Omental fat pad (tissue), 4 donors: ENCODE data around the gene IRAK4. TPM values are rescaled to one million over a fixed set of nuclear protein-coding genes. Genes with fewer than 3 reads are reported as not detected.

Experiments
- ATAC-seq: fragments of 150-250 bp; one replicate; pipeline ENCODE4 v1.9.1; 2016; ENCODE audit warnings: mild to moderate bottlenecking, moderate library complexity; ENCODE audit not compliant: low FRiP score
- DNase-seq: peaks from one replicate; pipeline ENCODE4 v3.0.0-alpha.2; 2019; ENCODE audit warnings: low spot score
- CTCF ChIP-seq, 3 donors: fragments of 450-650 bp; IDR thresholded peaks; one replicate each; pipeline ENCODE4 v1.5.1; 2016 to 2017; ENCODE audit warnings: antibody characterized with exemption in 3 of 3, mild to moderate bottlenecking in 3 of 3, moderate library complexity in 2 of 3
- total RNA-seq, 4 donors: library from RNA; depleted of rRNA; stranded (reverse); fragments of >200 nt; gene quantifications; one replicate each; pipeline ENCODE4 v1.1.0, GENCODE V29; 2016

IRAK4 gene
- total RNA-seq, 4 donors from 2014 or later: 17.9 to 41.9 (median 23.9) TPM

DNA sequence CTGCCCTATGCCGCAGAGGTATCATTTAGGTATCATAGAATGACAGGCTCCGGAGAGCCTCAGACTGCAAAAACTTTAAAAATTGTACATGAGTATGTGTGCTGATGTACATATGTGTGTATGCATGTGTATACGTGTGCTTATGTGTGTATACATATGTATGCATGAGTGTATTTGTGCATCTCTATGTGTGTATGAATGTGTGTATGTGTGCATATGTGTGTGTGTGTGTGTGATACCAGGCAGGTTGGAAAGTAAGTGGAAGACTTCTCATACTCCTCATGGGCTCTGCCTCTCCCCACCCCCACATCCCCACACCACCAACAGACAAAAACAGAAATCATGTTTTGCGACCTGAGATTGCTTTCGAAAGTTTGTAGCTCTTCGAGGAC lies 76.5 kb downstream of the IRAK4 start:
- TF ChIP-seq CTCF (IDR thresholded peaks at IDR 0.05): no peak
- peak; percentile 13 for ATAC-seq

GRCh38 chr12:43835656-43836474 lies 77.1 kb downstream of the IRAK4 start, which contains the start of gene TMEM117:
Gene TMEM117 (plus strand): TSS chr12:43836081.
- TF ChIP-seq CTCF (IDR thresholded peaks at IDR 0.05): no peak
- ATAC-seq (peak; percentile 82), DNase-seq (no peak)

More for the DNA sequence above, 76.5 kb downstream of the IRAK4 start:
- no peak for DNase-seq

DNA sequence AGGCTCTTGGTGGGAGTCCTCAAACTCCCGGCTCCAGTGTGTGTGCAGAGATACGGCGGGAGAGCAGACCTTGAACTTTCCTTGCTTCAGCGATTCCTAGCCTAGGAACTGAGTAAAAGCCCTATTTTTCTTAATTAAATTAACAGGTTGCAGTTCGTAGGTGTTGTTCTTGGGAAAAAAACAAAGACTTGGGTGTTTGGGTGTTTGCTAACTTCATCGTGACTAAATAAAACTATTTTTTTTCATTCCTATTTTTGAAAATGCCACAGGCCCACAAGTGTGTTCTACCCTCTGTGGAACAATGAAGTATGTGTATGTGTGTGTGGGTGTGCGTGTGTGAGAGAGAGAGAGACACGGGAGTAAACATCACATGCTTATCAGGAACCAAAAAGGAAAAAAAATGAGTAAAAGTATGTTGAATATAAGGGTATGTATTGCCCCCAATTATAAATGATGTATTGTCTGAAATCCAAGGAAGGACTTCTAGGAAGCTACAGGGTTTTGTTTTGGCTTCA lies 77.8 kb downstream of the IRAK4 start:
- no peak for TF ChIP-seq CTCF (IDR thresholded peaks at IDR 0.05)
- ATAC-seq (peak; percentile 49), DNase-seq (no peak)

Other genes with a start within 250 kb of the IRAK4 start
- gene ADAMTS20, start 206.7 kb upstream of the IRAK4 start, total RNA-seq: not detected
- gene PUS7L, start 161 bp upstream of the IRAK4 start, total RNA-seq: 1 to 10 TPM; 6.8 to 9.8 (median 7.9) TPM
- gene TWF1, start 47.4 kb downstream of the IRAK4 start, total RNA-seq: 10 to 100 TPM; 66.3 to 80.1 (median 70.7) TPM
- 10 to 100 TPM in 1 of 4 donors, 1 to 10 TPM in 3; 7.5 to 13.1 (median 8.2) TPM for gene TMEM117, start 77.1 kb downstream of the IRAK4 start, total RNA-seq